Measurements from ENCODE around the gene SCN3A. TPM values are rescaled to one million over a fixed set of nuclear protein-coding genes. Genes with fewer than 3 reads are reported as not detected.

The SCN3A gene
- total and polyA plus RNA-seq, 2 donors (not counting 1 experiment from before 2014, with no cell fraction given) = 5.4 to 6.1 TPM

DNA sequence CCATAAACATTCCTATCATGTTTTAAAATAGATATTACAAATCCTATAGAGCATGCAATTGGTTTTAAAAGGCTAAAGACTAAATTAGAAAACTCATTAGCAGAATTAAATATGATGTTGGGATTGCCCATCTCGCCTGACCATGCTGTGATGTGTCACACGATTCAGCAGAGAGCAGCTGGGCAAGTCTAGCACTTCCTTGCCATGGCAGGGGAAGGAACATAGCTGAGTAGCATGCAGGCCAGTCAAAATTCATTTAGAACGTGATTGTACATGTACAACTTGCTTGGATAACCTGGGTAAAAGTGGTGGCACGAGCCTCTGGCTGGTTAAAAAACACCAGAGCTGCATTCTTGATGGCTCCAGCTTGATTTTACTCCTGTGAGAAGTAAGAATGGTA, 81.3 kb downstream of the SCN3A start:
- DNase-seq (no peak), ATAC-seq (ENCODE audit: low read depth) (no peak)
- Histone ChIP-seq H3K36me3 (replicated peaks in 1 of 2; ENCODE audit: control extremely low read depth in 1 of 2, control insufficient read depth in 1 of 2, extremely low read depth in 1 of 2, insufficient read depth in 2 of 2, low read length in 1 of 2) (no peaks in the 10 kb centered on the region), H3K9ac (ENCODE audit: low read length) (no peak overlapping the region), H4K20me1 (ENCODE audit: control insufficient read depth, insufficient read depth, low read length, poor library complexity, severe bottlenecking) (no peaks in the 10 kb centered on the region), H3K27ac (ENCODE audit: low read length in 2 of 2) (no peak overlapping the region), H3K79me2 (ENCODE audit: control insufficient read depth, insufficient read depth, low read length) (no peaks in the 10 kb centered on the region), H3K4me1 (ENCODE audit: control insufficient read depth in 2 of 2, insufficient read depth in 2 of 2, low read length in 2 of 2) (no peaks in the 10 kb centered on the region), H3K27me3 (replicated peaks in 1 of 4; ENCODE audit: control extremely low read depth in 1 of 4, control insufficient read depth in 3 of 4, insufficient read depth in 4 of 4, low read length in 3 of 4) (no peaks in the 10 kb centered on the region), H3K4me2 (replicated peaks; ENCODE audit: low read depth, low read length, poor library complexity, severe bottlenecking) (no peak overlapping the region), H3K9me3 (ENCODE audit: control extremely low read depth in 1 of 3, control insufficient read depth in 2 of 3, insufficient read depth in 1 of 3, low read length in 2 of 3) (peaks cover 0 to 2% (median 0%) of the 10 kb centered on the region in 3 donors), H2AFZ (ENCODE audit: insufficient read depth, low read depth, low read length, poor library complexity, severe bottlenecking) (no peak overlapping the region), H3K4me3 (ENCODE audit: control extremely low read depth in 1 of 5, extremely low read depth in 1 of 5, insufficient read depth in 1 of 5, low read depth in 2 of 5, low read length in 4 of 5) (no peak overlapping the region)
- TF ChIP-seq, protein P1, sequence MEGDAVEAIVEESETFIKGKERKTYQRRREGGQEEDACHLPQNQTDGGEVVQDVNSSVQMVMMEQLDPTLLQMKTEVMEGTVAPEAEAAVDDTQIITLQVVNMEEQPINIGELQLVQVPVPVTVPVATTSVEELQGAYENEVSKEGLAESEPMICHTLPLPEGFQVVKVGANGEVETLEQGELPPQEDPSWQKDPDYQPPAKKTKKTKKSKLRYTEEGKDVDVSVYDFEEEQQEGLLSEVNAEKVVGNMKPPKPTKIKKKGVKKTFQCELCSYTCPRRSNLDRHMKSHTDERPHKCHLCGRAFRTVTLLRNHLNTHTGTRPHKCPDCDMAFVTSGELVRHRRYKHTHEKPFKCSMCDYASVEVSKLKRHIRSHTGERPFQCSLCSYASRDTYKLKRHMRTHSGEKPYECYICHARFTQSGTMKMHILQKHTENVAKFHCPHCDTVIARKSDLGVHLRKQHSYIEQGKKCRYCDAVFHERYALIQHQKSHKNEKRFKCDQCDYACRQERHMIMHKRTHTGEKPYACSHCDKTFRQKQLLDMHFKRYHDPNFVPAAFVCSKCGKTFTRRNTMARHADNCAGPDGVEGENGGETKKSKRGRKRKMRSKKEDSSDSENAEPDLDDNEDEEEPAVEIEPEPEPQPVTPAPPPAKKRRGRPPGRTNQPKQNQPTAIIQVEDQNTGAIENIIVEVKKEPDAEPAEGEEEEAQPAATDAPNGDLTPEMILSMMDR (IDR thresholded peaks at IDR 0.05) = no peak
- no peak for TF ChIP-seq EZH2 (IDR thresholded peaks at IDR 0.05; ENCODE audit: borderline replicate concordance, insufficient read depth, low read depth, low read length, poor library complexity, severe bottlenecking)
- intact Hi-C loops (cut with micrococcal nuclease) = no loop called here
- Mint-ChIP-seq H3K4me1 (no peaks in the 10 kb centered on the region), H3K27me3 (no peaks in the 10 kb centered on the region), H3K9me3 (ENCODE audit: insufficient read depth) (no peaks in the 10 kb centered on the region), H3K27ac (no peak overlapping the region), H3K4me3 (no peak overlapping the region)
- 88% methylated on average over 4 of the region's 4 CpGs for WGBS (ENCODE audit: insufficient coverage)
- CTCF ChIA-PET = interaction anchor here (1.9 kb wide), 1 partner anchor 81 kb away, joined by 7 read pairs; the partner anchor contains the start of gene SCN3A
- POLR2A ChIA-PET = no interaction called here

DNA sequence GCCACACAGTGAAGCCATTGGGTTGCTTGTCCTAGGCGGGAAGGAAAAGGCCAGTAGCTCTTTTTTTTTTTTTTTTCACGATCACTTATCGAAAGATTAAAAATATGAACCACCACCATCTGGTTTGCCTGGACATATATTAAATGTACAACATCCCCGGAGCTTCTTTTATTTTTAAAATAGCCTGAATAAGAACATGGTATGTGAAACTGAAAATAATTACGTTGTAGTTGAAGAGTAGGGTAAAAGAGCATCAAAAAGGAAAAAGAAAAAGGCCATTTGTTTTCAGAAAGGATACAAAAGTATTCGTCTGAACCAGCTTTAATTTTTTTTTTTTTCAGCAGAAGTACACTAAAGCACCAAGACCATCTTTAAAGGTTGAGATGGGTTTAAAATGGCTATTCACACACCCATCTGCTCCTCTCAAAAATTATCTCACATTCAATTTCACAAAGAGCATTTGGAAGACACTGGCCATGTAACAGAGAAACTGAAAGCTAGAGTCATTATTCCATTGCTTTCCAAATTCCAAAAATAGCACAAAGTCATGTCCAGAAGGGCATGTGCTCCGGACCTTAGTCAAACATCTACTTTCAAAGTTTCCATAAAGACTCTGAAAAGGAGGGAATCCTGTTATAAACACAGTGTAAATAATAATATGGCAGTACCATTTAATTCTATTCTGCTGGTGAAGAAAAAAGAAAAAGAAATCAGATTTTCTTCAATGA, 82.9 kb downstream of the SCN3A start:
- Mint-ChIP-seq H3K9me3 (ENCODE audit: insufficient read depth) (no peaks in the 10 kb centered on the region), H3K27ac (no peak overlapping the region), H3K4me3 (no peak overlapping the region), H3K4me1 (no peaks in the 10 kb centered on the region), H3K27me3 (no peaks in the 10 kb centered on the region)
- Histone ChIP-seq H3K9me3 (ENCODE audit: control extremely low read depth in 1 of 3, control insufficient read depth in 2 of 3, insufficient read depth in 1 of 3, low read length in 2 of 3) (peaks cover 0 to 1% (median 0%) of the 10 kb centered on the region in 3 donors), H3K9ac (ENCODE audit: low read length) (no peak overlapping the region), H4K20me1 (ENCODE audit: control insufficient read depth, insufficient read depth, low read length, poor library complexity, severe bottlenecking) (no peaks in the 10 kb centered on the region), H3K4me1 (ENCODE audit: control insufficient read depth in 2 of 2, insufficient read depth in 2 of 2, low read length in 2 of 2) (no peaks in the 10 kb centered on the region), H3K27me3 (replicated peaks in 1 of 4; ENCODE audit: control extremely low read depth in 1 of 4, control insufficient read depth in 3 of 4, insufficient read depth in 4 of 4, low read length in 3 of 4) (no peaks in the 10 kb centered on the region), H3K27ac (ENCODE audit: low read length in 2 of 2) (no peak overlapping the region), H3K4me2 (replicated peaks; ENCODE audit: low read depth, low read length, poor library complexity, severe bottlenecking) (no peak overlapping the region), H3K36me3 (replicated peaks in 1 of 2; ENCODE audit: control extremely low read depth in 1 of 2, control insufficient read depth in 1 of 2, extremely low read depth in 1 of 2, insufficient read depth in 2 of 2, low read length in 1 of 2) (no peaks in the 10 kb centered on the region), H2AFZ (ENCODE audit: insufficient read depth, low read depth, low read length, poor library complexity, severe bottlenecking) (no peak overlapping the region), H3K4me3 (ENCODE audit: control extremely low read depth in 1 of 5, extremely low read depth in 1 of 5, insufficient read depth in 1 of 5, low read depth in 2 of 5, low read length in 4 of 5) (no peak overlapping the region), H3K79me2 (ENCODE audit: control insufficient read depth, insufficient read depth, low read length) (no peaks in the 10 kb centered on the region)
- ATAC-seq (ENCODE audit: low read depth) (no peak), DNase-seq (no peak)
- 100% methylated on average over 1 of the region's 7 CpGs for WGBS (ENCODE audit: insufficient coverage)
- ChIA-PET POLR2A (no interaction called here), CTCF (interaction anchor here (0.8 kb wide), 1 partner anchor 103 kb away, joined by 3 read pairs; no protein-coding TSS in a partner anchor)
- TF ChIP-seq, protein P1 (IDR thresholded peaks at IDR 0.05) = no peak
- no peak for TF ChIP-seq EZH2 (IDR thresholded peaks at IDR 0.05; ENCODE audit: borderline replicate concordance, insufficient read depth, low read depth, low read length, poor library complexity, severe bottlenecking)
- intact Hi-C loops (cut with micrococcal nuclease) = no loop called here
